ENCODE measurements around the gene BCOR. TPM values are rescaled to one million over a fixed set of nuclear protein-coding genes. Genes with fewer than 3 reads are reported as not detected.

Gene BCOR
- total RNA-seq (21.0 TPM), polyA plus RNA-seq (ENCODE audit: insufficient read depth in 1 of 8, insufficient read length in 8 of 8, low replicate concordance in 1 of 8) (10 to 100 TPM; 21.3 to 27.8 (median 25.3) TPM)
- long read RNA-seq, donor 1, result 0 reads
- long read RNA-seq, donor 2, partial matches to known transcripts, result 0 of 1 reads
- long read RNA-seq, donor 2, other reads (novel, unspliced or antisense), result 0 of 1 reads
- long read RNA-seq, donor 3, partial matches to known transcripts, result 0 of 1 reads
- long read RNA-seq, donor 3, other reads (novel, unspliced or antisense), result 0 of 1 reads
- long read RNA-seq, donor 4, result 0 reads
- long read RNA-seq, donor 5, full-length matches to known transcripts, result 1 of 1 reads
- long read RNA-seq, donor 5, partial matches to known transcripts, result 0 of 1 reads
- long read RNA-seq, donor 5, other reads (novel, unspliced or antisense), result 0 of 1 reads
- long read RNA-seq, donor 6, partial matches to known transcripts, result 0 of 1 reads
- long read RNA-seq, donor 6, other reads (novel, unspliced or antisense), result 0 of 1 reads
- long read RNA-seq, donor 7, result 0 reads
- long read RNA-seq, donor 8, full-length matches to known transcripts, result 1 of 7 reads
- long read RNA-seq, donor 8, partial matches to known transcripts, result 6 of 7 reads
- long read RNA-seq, donor 8, other reads (novel, unspliced or antisense), result 0 of 7 reads
- long read RNA-seq, donor 9, result 0 reads
- long read RNA-seq, donor 10, full-length matches to known transcripts, result 1 of 1 reads
- long read RNA-seq, donor 10, partial matches to known transcripts, result 0 of 1 reads
- long read RNA-seq, donor 10, other reads (novel, unspliced or antisense), result 0 of 1 reads
- long read RNA-seq, donor 11, result 0 reads

DNA sequence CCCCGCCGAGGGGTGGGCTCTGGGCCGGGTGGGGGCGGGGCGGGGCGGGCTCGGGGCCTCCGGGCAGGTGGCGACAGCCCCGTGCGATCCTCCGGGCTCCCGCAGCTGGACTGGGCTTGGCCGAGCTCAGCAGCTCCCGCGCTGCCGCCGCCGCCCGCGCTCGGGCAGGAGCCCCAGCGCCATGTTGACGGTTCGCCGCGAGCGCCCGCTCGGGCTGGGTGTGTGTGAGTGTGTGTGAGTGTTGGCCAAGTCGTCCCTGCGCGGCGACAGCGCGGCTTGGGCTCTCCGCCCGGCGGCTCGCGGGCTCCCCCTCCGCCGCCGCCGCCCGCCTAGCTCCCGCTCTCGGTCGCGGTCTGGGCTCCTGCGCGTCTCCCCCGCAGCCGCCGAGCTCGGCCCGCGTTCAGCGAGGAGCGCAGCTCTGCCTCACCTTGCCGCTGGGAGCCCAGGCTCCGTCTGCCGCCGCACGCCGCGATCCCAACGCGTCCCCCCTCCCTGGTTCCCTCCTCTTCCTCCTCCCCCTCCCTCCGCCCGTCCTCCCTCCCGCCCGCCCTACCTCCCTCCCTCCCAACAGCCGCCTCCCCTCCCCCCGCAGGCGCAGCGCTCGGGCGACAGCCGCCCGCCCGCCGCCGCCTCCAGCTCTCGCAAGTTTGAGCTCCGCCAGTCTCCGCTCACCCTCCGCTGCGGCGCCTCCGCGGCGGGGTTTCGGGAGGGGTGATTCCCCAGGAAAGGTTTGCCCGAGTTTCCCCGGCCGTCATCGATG is at the start of gene BCOR:
Gene BCOR, minus strand, starts transcription at position 455 of the 760 bp plus-strand sequence. CDS start 20,029 bp downstream, outside the sequence.
- Histone ChIP-seq H3K27ac (ENCODE audit: low read length) (peak within 1 kb of the TSS; percentile 82), H3K4me3 (ENCODE audit: low read length) (peak within 1 kb of the TSS; percentile 69), H3K36me3 (ENCODE audit: control insufficient read depth, insufficient read depth, low read length) (no peaks in the 10 kb centered on the region), H3K27me3 (ENCODE audit: control insufficient read depth, insufficient read depth, low read length) (peaks cover 76% of the 10 kb centered on the region), H3K4me1 (ENCODE audit: control insufficient read depth, insufficient read depth, low read length) (peaks cover 28% of the 10 kb centered on the region), H3K9me3 (replicated peaks; ENCODE audit: control insufficient read depth, low read depth, low read length) (no peaks in the 10 kb centered on the region)
- peak; percentile 84 for DNase-seq
- 7% methylated on average over 67 of the region's 98 CpGs for WGBS (ENCODE audit: insufficient coverage)

DNA sequence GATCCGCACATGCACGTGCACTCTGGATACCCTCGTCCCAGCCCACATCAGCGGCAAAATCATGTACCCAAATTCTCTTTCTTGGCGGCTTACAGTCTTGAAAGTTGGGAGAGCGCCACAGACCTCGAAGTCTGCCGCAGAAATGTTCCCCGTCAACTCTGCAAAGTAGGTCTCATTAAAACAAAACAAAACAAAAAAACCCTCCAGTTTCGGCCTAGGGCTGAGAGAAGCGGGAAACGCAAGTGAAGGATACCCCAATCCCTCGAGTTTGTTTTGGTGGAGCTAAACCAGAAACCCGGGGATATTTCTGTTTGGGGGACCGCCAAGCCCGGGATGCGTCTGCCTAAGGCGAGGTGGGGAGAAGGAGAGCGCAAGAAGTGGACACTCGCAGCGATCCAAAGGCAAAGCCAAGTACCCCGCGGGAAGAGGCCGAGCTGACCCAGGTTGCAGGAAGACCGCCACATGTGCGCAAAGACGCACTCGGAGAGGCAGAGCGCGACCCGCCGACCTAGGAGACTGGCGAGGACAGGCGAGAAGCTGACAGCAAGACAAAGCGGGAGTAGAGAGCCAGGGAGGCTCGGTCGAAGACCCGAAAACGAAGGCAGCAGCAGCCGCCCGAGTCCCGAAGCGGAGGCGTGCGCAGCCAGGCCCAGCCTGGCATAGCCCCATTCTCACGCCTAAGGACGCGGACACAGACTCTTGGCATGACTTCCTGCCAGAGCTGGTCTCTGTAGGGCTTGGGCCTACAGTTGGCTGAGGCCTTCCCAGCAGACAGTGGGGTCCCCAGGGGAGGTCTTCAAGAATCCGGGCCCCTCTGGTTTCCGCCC is 49.6 kb upstream of the BCOR start:
- no peak for DNase-seq
- H3K27ac ChIP-seq (ENCODE audit: low read length), result no peak overlapping the region
- peaks cover 92% of the 10 kb centered on the region for H3K27me3 ChIP-seq (ENCODE audit: control insufficient read depth, insufficient read depth, low read length)
- no peaks in the 10 kb centered on the region for H3K9me3 ChIP-seq (replicated peaks; ENCODE audit: control insufficient read depth, low read depth, low read length)
- H3K4me3 ChIP-seq (ENCODE audit: low read length), result no peak overlapping the region
- H3K36me3 ChIP-seq (ENCODE audit: control insufficient read depth, insufficient read depth, low read length), result no peaks in the 10 kb centered on the region
- WGBS (ENCODE audit: insufficient coverage), result 29% methylated on average over 45 of the region's 50 CpGs
- peaks cover 56% of the 10 kb centered on the region for H3K4me1 ChIP-seq (ENCODE audit: control insufficient read depth, insufficient read depth, low read length)

DNA sequence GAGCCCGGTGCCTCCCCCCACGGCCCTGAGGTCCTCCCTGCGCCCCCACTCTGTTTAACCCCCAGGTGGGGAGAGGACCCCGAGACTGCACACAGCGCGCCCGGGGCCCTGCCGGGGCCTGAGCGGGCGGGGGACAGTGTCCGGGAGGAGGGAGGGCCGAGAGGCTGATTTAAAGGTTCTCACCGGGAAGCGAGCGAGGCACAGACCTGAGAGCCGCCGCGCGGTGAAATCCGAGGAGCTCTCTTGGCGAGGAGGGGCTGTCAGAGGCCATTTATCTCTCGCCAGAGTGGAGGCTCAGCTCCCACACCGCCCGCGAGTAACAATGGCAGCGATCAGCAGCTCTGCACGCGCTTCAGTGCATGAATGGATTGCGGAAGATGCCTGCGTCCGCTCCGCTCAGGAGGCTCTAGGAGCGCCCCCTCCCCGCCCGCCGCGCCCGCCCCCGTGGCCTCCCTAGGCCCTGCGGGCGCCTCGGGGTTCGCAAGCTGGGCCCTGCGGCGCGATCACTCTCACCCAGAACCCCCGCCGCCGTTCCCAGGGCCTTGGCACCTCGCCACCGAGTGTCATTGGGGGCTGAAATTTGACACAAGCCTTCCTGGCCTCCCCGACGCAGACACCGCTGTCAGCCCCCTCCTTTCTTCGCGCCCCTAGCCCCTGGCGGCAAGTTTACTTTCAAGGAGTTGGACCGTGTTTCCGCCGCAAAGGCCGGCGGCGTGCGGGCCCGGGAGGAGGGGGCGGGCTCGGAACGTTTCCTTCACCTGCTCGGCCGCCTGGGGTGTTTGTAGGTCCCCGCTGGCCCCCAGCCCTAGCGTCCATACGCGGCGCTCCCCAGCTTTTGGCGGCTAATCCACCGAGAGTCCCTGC is 48.7 kb upstream of the BCOR start:
- no peak overlapping the region for H3K27ac ChIP-seq (ENCODE audit: low read length)
- WGBS (ENCODE audit: insufficient coverage), result 5% methylated on average over 74 of the region's 77 CpGs
- peak; percentile 69 for DNase-seq
- H3K9me3 ChIP-seq (replicated peaks; ENCODE audit: control insufficient read depth, low read depth, low read length), result no peaks in the 10 kb centered on the region
- H3K4me3 ChIP-seq (ENCODE audit: low read length), result peak overlapping the region; percentile 51
- no peaks in the 10 kb centered on the region for H3K36me3 ChIP-seq (ENCODE audit: control insufficient read depth, insufficient read depth, low read length)
- H3K4me1 ChIP-seq (ENCODE audit: control insufficient read depth, insufficient read depth, low read length), result peaks cover 58% of the 10 kb centered on the region
- H3K27me3 ChIP-seq (ENCODE audit: control insufficient read depth, insufficient read depth, low read length), result peaks cover 93% of the 10 kb centered on the region

DNA sequence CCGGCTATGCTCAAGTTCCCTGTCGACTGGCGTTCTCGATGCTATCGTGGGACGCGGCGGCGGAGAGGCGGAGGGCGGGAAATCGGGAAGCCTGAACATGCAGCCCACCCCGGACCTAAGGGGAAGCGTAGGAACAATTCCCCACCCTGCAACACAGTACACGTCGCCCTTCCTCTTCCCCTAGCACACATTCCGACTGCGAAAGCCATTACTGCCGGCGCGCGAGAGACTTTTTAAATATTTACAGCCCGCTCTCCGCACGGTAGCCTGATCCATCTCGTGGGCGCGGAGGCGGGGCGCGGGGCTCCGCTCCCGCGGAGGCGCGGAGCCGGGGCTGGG is 48.1 kb upstream of the BCOR start:
- WGBS (ENCODE audit: insufficient coverage), result 8% methylated on average over 27 of the region's 37 CpGs
- H3K4me3 ChIP-seq (ENCODE audit: low read length), result peak overlapping the region; percentile 51
- no peak for DNase-seq
- H3K36me3 ChIP-seq (ENCODE audit: control insufficient read depth, insufficient read depth, low read length), result no peaks in the 10 kb centered on the region
- H3K4me1 ChIP-seq (ENCODE audit: control insufficient read depth, insufficient read depth, low read length), result peaks cover 58% of the 10 kb centered on the region
- peaks cover 91% of the 10 kb centered on the region for H3K27me3 ChIP-seq (ENCODE audit: control insufficient read depth, insufficient read depth, low read length)
- H3K27ac ChIP-seq (ENCODE audit: low read length), result no peak overlapping the region
- H3K9me3 ChIP-seq (replicated peaks; ENCODE audit: control insufficient read depth, low read depth, low read length), result no peaks in the 10 kb centered on the region

DNA sequence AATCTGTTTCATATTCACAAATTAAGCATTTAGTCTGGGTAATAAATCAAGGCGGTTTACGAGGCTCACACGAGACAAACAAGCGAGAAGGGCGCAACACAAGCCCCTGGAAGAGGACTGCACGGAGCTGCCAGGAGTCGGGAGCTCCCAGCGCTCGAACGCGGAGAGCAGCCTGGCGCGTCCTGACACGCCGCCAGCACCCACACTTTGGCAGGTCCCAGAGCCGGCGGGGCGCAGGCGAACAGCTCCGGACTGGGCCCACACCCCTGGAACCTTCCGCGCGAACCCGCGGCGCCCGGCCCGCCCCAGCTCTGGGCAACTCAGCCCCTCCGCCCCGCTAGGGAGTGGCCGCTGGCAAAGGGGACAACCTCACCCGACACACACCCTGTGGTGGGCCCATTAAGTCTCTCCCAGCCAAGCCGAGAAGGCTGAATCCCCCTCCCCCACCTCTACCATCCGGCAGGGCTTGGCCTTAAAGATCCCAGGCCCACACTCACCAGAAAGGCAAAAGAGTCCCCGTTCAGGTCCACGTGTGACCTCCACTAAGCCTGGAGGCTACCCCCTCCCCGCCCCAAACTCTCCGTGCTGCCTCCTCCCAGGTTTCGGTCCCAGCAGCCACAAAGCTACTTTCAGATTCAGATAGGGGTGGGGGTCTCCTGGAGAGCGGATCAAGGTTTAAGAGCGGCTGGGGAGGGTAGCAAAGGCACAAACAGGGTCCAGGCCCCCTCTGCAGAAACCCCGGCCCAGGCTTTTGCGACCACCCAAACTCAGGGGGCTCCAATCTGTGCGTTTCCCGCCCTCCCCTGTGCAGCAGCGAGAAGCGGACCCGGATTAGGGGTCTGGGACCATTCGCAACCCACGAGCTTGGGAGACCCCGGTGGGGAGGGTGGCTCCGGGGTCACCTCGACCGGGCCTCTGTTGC is 47.5 kb upstream of the BCOR start:
- Histone ChIP-seq H3K9me3 (replicated peaks; ENCODE audit: control insufficient read depth, low read depth, low read length) (no peaks in the 10 kb centered on the region), H3K4me3 (ENCODE audit: low read length) (peak overlapping the region; percentile 51), H3K4me1 (ENCODE audit: control insufficient read depth, insufficient read depth, low read length) (peaks cover 53% of the 10 kb centered on the region), H3K27me3 (ENCODE audit: control insufficient read depth, insufficient read depth, low read length) (peaks cover 86% of the 10 kb centered on the region), H3K36me3 (ENCODE audit: control insufficient read depth, insufficient read depth, low read length) (no peaks in the 10 kb centered on the region), H3K27ac (ENCODE audit: low read length) (no peak overlapping the region)
- DNase-seq, result no peak
- WGBS (ENCODE audit: insufficient coverage), result 15% methylated on average over 44 of the region's 54 CpGs

DNA sequence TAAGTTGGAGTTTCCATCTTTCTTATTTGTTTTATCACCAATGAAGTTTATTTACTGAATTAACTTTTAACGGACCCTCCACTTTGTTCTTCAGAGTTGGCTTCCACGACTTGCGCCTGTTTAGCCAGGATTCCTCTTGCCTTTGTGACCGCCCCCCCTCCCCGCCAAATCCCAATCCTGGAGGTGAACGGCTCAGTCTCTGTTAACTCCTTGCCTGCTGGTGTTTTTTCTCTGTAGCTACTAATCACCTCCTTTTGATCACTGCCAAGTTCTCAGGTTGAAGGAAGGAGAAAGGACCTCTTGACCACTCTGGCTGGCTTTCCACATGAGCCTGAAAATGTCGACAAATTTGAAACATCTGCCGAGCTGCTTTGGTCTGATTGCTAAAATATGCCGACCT is 46.8 kb upstream of the BCOR start:
- H3K36me3 ChIP-seq (ENCODE audit: control insufficient read depth, insufficient read depth, low read length), result no peaks in the 10 kb centered on the region
- H3K4me1 ChIP-seq (ENCODE audit: control insufficient read depth, insufficient read depth, low read length), result peaks cover 53% of the 10 kb centered on the region
- peaks cover 82% of the 10 kb centered on the region for H3K27me3 ChIP-seq (ENCODE audit: control insufficient read depth, insufficient read depth, low read length)
- 31% methylated on average over 5 of the region's 9 CpGs for WGBS (ENCODE audit: insufficient coverage)
- no peak overlapping the region for H3K4me3 ChIP-seq (ENCODE audit: low read length)
- no peak overlapping the region for H3K27ac ChIP-seq (ENCODE audit: low read length)
- no peaks in the 10 kb centered on the region for H3K9me3 ChIP-seq (replicated peaks; ENCODE audit: control insufficient read depth, low read depth, low read length)
- no peak for DNase-seq

DNA sequence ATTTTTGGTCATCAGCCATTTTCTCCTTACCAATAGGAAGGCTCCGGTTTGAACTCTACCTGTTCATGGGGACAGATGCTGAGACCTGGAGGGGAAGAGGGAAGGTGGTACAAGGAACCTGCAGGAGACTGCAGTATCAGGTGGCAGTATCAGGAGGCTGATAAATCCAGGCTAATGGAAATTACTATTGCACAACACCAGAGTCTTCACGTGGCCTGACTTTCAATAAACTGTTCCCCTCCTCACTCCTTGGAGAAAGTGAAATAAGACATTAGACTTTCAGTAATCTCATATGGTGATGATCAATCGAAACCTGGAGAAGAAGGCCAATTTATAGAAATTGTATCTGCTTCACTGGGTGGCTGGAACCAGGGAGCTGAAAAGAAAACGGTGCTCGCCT is 46.2 kb upstream of the BCOR start:
- Histone ChIP-seq H3K27ac (ENCODE audit: low read length) (no peak overlapping the region), H3K4me1 (ENCODE audit: control insufficient read depth, insufficient read depth, low read length) (peaks cover 49% of the 10 kb centered on the region), H3K36me3 (ENCODE audit: control insufficient read depth, insufficient read depth, low read length) (no peaks in the 10 kb centered on the region), H3K4me3 (ENCODE audit: low read length) (no peak overlapping the region), H3K9me3 (replicated peaks; ENCODE audit: control insufficient read depth, low read depth, low read length) (no peaks in the 10 kb centered on the region), H3K27me3 (ENCODE audit: control insufficient read depth, insufficient read depth, low read length) (peaks cover 76% of the 10 kb centered on the region)
- WGBS (ENCODE audit: insufficient coverage), result 50% methylated on average over 2 of the region's 5 CpGs
- DNase-seq, result no peak

DNA sequence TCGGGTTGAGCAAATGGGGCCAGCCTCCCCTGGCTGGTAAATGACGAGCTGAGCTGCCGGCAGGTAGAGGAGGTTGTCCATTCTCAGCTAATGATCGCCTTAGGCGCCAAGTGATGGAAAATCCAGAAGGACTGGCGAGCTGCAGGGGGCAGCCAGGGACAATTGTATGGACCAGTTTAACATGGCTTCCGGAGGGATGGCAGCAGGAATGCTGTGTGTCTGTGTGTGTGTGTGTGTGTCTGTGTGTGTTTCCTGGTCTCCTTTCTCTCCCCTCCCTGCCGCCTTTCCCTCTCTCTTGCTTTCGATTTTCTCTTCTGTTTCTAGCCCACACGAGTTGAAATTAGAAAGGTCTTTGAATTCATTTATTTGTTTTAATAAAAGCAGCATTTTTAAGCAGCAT is 45.2 kb upstream of the BCOR start:
- WGBS (ENCODE audit: insufficient coverage), result 75% methylated on average over 4 of the region's 10 CpGs
- DNase-seq, result no peak
- no peaks in the 10 kb centered on the region for H3K9me3 ChIP-seq (replicated peaks; ENCODE audit: control insufficient read depth, low read depth, low read length)
- peaks cover 41% of the 10 kb centered on the region for H3K4me1 ChIP-seq (ENCODE audit: control insufficient read depth, insufficient read depth, low read length)
- H3K27ac ChIP-seq (ENCODE audit: low read length), result no peak overlapping the region
- peaks cover 71% of the 10 kb centered on the region for H3K27me3 ChIP-seq (ENCODE audit: control insufficient read depth, insufficient read depth, low read length)
- no peaks in the 10 kb centered on the region for H3K36me3 ChIP-seq (ENCODE audit: control insufficient read depth, insufficient read depth, low read length)
- no peak overlapping the region for H3K4me3 ChIP-seq (ENCODE audit: low read length)
